HG03378 (cell line): ENCODE data around the gene IREB2.

Experiments
- ATAC-seq: cut with Tn5 transposase; IDR thresholded peaks from one replicate; pipeline ENCODE4 v1.9.1; 2021; ENCODE audit warnings: mild to moderate bottlenecking, moderate library complexity; ENCODE audit not compliant: unreplicated experiment

The IREB2 gene

DNA sequence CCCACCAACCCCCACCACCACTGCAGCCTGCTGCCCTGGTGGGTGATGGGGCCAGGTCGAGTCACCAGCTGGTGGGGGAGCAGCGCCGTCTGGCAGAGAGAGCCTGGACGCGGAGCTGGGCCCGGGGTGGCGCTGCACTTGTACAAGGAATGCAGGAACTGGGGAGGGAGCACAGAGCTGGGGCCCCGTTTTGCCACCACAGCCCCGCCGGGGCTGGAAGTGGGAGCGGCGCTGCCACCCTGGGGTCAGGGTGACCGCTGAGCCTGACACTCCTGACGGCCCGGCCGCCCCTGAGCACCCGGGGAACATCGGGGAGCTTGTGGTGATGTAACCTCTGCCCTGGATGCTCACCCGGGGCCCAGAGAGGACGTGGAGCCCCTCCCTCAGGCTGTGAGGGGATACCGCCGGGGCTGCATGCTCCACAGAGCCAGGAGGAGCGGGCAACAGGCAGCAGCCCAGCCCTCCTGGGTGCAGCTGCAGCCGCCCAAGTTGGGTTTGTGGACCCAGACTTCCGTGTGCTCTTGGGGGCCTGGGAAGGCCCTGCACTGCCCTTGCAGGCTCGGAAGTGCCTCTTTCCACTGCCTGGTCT lies 32.6 kb upstream of the IREB2 start:
- ATAC-seq = no peak

DNA sequence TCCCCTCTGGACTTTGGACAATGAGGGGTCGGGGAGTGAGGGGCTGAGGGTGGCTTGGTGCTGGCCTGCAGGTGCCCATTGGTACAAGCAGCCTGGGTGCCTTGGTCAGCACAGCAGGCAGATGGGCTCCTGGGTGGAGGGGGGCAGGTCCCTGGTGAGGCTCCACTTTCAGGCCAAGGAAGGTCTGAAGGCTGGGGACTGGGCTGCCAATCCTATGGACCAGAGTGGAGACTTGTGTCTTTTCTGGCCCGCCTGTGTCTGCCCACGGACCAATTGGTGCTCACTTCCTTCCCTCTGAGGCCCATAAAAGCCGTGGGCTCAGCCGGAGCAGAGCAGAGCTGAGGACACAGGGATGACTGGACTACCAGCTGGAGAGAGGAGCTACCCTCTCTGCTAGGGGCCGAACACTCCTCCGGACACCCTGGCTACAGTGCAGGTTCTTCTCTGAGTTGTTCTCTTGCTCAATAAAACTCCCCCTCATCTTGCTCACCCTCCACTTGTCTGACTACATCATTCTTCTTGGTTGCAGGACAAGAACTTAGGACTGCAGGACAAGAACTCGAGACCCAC lies 31.9 kb upstream of the IREB2 start:
- no peak for ATAC-seq

DNA sequence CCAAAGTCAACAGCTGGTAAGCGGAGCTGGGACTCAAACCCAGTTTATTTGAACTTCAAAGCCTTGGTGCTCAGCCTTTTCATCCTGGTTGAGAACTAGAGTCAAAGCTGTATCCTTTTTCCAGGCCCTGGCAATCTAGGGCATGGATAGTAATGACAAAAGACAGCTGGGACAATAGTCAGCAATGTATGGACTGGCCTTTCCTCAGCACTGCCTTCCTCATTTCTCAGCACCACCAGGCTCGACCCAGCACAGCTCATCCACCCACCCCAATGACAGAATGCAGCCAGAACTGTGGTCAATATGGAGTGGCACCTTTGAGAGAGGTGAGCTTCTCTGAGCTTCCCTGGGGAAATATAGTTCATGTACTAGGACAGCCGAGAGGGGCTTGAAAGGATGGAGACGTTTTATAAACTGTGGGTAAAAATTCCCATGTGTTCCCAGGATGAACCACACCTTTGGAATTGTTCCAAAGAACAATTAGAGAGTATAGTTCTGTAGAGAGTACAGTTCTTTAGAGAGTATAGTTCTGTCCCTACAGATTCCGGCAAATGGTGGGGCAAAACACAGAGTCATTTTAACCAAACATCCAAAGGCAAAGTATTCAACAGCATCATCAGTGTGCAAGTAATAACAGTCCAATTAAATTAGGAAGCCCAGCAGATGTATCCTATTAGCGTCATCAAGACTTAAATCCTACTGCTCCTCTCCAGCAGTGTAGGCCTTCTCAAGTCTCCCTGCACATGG lies 30.2 kb upstream of the IREB2 start:
- ATAC-seq = no peak

DNA sequence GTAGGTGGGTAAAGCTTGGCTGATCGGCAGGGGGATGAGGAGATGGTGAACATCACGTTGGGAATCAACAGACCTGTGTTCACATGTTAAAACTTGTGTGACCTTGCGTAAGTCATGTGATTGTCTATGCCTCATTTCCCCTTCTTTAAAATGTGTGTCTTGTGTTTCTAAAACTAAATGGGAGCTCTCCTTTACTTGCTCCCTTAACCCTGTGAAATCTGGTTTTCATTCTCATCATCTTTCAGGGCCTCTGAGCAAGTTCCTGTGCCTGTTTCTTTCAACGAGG lies 29.7 kb upstream of the IREB2 start:
- no peak for ATAC-seq

DNA sequence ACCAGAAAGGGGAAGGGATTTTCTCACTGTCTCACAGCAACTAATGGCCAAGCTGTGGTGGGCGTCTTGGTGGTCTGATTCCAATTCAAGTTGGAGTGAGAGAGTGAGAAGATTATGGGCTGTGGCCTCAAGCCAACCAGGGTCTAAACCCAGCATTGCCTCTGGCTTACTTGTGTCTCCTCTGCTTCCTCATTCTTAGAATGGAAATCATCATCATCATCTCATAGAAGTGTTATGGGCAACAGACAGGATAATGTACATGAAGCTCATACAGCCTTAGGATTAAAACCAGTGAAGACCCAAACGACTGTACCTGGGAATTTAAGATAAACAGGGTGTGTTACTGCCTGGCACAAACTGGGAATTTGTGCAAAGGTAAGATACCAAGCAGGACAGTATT lies 29.1 kb upstream of the IREB2 start:
- no peak for ATAC-seq

DNA sequence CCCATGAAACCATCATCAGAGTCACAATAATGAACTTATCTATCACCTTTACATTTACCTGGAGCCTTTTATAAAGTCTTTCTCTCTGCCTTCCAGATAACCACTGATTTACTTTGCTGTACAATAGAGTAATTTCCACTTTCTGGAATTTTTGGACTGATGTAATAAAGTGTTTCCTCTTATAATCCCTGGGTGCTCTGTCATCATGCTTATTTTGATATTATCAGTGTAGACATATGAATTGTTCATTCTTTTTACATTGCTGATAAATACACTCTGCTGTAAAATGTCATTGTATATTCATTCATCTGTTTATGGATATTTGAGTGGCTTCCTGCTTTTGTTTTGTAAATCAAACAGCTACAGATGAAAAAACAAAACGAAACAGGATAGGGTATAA lies 27.0 kb upstream of the IREB2 start:
- ATAC-seq = no peak

DNA sequence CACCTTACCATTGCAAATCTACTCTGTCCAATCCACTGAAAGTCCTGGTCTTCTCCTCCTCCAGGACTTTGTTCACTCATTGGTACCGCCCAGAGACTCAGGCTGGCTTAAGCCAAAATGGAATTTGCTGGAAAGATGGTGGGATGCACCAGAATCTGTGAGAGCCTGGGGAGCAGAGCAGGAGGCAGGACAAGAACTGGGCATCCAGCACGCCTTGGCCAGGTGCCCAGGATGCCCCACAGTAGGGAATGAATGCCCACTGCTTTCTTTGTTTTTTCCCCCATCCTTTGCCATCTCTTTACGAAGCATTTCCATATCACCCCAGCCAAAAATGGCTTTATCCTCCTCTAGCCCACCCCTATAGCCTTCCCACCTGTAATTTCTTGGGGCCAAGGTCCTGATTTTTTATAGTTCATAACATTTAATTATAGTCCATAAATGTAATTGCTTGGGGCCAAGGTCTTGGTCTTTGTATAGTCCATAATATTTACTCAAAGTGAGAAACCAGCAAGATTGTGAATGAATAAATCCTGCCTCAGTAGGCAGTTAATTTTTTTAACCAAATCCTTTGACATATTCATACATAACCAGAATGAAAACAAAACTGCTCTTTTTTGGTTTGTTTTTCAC lies 23.3 kb upstream of the IREB2 start:
- ATAC-seq = no peak

DNA sequence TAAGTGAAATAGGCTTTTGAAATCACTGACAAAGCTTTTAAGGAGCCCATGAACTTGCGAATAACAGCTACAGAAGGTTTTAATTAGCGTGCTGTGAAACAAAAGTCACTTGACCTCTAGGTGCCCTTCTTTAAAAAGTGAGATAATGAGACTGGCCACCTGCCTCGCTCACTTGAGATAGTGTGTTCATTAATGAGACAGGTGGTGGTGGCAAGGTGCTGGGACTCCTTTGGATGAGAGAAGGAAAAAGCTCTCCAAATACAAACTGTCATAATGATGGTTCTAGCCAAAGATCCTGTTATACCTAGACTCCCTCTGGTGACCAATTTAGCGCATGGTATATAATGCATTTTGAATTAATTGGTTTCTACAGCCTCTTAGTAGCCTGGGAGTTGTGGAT lies 22.7 kb upstream of the IREB2 start:
- no peak for ATAC-seq

DNA sequence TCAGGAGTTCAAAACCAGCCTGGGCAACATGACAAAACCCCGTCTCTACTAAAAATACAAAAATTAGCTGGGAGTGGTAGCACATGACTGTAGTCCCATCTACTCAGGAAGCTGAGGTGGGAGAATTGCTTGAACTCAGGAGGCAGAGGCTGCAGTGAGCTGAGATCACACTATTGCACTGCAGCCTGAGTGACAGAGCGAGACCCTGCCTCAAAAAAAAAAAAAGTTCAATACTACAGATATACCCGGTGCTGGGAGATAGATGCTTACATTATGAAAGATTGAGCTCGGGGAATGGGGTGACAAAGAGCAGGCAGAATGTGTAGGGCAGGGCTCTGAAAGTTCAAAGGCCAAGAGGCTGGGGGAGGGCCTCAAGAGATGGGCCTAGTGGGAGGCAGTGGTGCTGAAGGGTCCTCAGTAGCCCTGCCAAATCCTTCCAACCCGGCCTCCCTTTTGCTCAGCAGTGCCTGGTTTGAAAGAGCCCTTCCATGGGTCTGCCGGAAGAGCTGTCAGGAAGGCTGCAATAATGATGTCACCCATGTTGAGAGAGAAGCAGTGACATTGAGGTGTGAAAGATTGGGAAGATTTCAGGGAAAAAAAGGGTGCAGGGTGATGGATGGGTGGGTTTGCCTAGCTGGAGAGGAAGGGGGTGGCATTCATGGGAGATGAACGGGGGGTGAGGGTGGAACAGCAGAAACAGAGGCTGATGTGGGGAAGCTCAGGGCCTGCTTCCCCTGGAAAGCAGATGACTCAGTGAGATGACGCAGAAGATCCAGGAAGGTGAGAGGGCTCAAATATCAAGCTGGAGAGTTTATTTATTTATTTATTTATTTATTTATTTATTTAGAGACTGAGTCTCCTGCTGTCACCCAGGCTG lies 20.0 kb upstream of the IREB2 start:
- no peak for ATAC-seq

DNA sequence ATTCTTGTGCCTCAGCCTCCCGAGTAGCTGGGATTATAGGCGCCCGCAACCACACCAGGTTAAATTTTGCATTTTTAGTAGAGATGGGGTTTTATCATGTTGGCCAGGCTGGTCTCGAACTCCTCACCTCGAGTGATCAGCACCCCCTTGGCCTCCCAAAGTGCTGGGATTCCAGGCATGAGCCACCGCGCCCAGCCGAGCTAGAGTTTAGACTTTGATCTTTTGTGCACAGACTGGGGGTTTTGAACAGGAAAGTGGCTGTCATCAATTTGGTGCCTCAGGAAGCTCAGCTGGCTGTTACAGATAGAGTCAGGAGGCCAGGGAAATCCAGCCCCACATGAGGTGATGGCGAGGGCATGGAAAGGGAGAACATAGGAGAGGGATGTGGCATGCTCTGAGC lies 19.3 kb upstream of the IREB2 start:
- ATAC-seq = no peak

DNA sequence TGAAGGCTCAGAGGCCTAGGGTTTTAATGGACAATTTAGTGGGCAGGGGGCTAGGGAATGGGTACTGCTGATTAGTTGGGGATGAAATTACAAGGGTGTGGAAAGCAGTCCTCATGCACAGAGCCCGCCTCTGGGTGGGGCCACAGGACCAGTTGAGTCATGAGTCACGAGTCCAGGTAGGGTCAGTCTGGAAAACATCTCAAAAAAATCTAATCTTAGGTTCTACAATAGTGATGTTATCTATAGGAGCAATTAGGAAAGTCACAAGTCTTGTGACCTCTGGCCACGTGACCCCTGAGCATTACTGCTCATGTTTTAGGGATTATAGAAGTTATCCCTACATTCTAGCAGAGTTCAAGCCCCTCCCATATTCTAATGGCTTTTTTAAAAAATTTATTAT lies 18.6 kb upstream of the IREB2 start:
- no peak for ATAC-seq

DNA sequence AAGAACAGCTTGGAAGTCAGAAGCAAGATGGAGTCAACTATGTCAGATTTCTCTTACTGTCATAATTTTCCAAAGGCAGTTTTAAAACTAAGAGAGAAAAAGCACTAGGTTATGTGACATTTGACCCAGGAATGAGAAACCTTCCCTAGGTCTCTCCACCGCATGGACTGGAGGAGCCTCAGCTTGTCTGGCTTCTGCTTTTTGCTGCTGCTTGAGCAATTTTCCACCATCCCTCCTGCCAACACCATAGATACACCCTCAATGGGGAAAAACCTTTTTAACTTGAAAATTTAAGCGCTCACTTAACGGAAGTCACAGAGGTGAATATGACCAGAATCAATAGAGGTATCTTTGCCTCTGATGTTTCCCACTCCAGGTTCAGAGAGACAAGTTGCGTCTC lies 17.8 kb upstream of the IREB2 start:
- ATAC-seq = no peak

DNA sequence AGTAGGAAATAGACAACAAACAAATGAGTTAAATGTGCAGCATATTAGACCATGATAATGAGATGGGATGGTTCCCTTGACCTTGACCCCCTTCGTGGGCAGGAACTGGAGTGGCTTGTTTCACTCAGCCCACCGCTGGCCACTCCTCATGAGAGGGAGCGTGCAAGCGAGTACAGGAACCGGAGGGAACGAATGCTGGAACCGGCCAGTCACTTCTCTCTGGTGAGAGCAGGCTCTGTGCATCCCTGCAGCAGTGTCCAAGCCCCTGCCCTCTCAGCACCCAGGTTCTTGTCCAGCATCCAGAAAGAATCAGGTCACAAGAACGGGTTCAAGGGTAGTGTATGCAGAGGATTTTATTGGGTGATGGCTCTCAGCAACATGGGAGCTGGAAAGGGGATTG lies 17.2 kb upstream of the IREB2 start:
- no peak for ATAC-seq

DNA sequence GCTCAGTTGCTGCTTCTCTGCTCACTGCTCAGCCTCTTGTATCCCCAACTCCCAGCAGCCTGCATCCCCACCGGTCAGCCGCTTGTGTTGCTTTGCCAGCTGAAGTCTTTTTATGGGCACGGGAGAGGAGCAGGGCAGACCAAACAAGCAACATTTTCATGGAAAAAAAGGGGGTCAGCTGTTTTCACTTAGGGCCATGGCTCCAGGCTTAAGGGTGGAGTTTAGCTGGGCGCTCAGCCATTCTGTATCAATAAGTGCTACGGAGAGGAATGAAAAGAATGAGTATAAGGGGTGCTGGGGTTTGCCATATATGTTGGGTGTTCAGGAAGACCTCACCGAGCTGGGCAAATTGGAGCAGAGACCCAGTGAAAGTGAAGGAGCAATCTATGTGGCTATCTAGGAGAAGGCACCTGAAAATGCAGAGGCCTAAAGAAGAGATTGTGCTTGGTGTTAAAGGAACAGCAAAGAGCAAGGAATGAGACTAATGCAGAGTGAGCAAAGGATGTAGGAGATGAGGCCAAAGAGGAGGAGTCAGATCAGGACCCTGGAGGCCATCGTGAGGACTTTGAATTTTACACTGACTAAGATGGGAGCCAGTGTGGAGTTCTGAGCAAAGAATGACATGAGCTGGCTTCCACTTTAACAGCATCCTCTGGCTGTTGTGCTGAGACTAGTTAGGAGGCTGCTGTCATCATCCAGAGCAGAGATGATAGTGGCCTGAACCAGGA lies 16.6 kb upstream of the IREB2 start:
- ATAC-seq = no peak

DNA sequence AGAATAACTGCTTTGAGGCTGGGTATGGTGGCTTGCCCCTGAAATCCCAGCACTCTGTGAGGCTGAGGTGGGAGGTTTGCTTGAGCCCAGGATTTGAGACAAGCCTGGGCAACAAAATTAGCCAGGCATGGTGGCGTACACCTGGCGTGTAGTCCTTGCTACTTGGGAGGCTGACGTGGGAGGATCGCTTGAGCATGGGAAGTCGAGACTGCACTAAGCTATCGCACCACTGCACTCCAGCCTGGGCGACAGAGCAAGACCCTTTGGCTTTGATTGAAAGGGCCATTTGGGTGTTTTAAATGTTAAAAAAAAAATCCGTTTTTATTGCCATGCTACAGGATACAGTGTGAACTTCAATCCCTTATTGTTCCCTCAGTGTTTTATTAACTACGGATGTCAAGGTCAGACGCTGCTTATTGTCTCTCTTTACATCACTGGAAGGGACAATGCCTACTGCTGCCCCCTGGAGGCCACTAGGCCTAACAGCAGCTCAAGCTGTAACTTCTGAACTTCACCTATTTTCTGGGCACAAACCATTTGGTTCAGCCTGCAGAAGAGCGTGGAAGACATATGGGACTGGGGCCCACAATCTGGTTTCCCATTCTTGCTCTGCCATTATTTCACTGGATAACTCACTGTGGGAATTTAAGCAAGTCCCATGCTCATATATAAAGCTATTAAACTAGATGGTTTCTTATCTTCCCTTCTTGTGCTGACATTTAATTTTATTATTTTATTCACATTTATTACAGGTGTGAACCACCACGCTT lies 15.3 kb upstream of the IREB2 start:
- ATAC-seq = no peak

DNA sequence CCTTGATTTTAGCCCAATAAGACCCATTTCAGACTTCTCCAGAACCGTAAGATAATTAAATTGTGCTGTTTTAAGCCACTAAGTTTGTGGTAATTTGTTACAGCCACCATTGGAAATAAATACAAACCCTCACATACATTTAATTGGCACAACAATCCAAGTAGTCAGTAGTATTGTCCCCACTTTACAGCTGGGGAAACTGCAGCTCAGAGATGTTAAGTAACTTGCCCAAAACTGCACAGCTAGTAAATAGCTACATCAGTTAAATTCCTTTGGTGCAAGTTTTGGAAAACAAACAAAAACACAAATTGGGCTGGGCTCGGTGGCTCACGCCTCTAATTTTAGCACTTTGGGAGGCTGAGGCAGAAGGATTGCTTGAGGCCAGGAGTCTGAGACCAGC lies 13.3 kb upstream of the IREB2 start:
- no peak for ATAC-seq

DNA sequence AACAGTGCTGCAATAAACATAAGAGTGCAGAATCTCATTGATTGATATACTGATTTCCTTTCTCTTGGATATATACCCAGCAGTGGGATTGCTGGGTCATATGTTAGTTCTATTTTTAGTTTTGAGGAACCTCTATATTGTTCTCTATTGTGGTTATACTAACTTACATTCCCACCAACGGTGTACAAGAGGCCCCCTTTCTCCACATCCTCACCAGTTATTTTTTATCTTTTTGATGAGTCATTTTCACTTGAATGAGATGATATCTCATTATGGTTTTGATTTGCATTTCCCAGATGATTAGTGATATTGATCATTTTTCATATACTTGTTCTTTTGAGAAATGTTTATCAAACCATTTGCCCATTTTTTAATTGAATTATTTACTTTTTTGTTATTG lies 12.4 kb upstream of the IREB2 start:
- no peak for ATAC-seq

DNA sequence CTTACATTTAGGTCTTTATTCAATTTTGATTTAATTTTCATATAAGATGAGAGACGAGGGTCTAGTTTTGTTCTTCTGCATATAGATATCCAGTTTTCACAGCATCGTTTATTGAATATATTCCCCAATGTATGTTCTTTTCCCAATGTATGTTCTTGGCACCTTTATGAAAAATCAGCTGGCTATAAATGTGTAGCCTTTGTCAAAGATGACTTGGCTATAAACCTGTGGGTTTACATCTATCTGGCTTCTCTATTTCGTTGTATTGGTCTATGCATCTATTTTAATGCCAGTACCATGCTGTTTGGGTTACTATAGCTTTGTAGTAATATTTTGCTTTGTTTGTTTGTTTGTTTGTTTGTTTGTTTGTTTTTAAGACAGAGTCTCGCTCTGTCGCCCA lies 11.7 kb upstream of the IREB2 start:
- ATAC-seq = no peak

DNA sequence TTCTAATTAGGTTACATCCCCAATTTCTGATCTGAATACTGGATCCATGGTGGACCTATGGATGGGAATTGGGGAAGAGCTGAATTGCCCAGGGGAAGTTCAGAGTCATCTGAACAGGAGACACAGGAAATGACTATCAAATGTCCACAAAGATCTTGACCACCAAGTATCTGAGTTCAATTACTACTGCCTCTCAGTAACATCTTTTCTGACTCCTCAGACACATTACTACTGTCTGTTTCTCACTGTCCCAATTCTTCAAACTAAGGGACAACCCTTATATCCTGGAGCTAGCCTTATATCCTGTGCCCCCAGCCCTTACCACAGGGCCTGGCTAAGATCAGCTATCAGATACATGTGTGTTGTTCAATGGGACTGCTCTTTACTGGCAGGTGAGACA lies 10.1 kb upstream of the IREB2 start:
- no peak for ATAC-seq

DNA sequence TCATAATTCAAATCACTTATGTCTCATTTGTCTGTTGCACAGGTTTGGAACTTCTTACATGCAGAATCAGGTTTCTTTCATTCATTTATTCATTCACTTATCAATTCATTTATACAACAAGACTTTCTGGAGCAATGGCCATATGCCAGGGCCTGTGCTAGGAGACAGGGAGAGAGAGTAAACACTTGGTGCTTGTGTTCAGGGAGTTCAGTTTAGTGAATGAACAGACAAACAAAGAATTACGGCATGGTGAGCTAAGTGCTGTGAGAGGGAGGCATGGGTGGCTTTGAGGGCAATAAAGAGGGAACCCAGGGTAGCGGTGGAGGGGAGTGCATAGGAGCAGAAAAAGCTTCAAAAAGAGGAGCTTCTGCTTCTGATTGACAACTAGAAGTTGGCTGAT lies 8.5 kb upstream of the IREB2 start:
- no peak for ATAC-seq
